GM18907 (cell line): ENCODE results near the gene BRSK2.

ENCODE experiments used
- ATAC-seq: cut with Tn5 transposase; IDR thresholded peaks from one replicate; pipeline ENCODE4 v1.9.1; 2021; ENCODE audit warnings: mild to moderate bottlenecking, moderate library complexity; ENCODE audit not compliant: unreplicated experiment

The BRSK2 gene

DNA sequence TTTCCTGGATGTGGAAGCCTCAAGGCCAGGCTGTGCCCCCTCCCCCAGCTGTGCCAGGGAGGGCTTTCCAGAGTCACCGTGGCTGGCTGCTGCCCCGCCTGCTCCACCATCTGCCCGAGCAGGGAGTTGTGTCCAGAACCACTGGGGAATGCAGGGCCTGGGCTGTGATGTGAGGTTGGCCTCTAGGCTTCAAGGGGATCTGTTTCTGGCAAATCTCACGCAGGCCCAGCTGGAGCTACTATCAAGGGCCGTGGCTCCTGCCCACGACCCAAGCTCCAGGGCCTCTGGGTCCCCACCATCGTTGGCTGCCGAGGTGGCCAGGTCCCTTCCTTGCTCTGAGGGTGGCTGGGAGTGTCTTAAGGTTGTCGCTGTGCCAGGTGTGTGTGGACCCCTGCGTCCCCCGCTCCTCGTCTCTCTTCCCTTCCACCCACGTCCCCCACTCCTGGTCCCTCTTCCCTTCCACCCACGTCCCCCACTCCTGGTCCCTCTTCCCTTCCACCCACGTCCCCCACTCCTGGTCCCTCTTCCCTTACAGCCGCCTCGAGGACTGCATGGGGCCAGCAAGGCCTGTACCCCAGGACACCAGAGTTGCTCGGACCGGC, 6.1 kb downstream of the BRSK2 start:
- no peak for ATAC-seq

DNA sequence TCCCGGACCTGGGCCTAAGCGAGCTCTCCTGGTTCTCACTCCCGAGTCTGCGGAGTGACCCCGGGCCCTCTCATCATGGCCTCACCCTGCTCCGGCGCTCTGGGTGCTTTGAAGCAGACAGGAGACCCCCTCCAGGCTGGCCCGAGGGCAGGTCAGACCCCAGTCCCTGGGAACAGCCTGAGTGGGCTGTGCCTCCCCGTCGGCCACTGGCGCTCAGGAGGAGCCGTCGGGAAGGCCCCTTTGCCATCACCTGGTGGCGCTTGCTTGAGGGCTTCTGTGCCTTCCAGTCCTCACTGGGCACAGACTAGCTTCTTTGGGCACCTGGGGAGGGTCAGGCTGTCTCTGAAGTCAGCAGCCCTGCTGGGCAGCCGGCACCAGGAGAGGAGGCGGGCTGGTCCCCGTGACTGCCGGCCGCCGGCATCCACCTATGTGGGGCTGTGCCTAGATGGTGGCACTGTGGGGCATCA, 6.7 kb downstream of the BRSK2 start:
- ATAC-seq = no peak

DNA sequence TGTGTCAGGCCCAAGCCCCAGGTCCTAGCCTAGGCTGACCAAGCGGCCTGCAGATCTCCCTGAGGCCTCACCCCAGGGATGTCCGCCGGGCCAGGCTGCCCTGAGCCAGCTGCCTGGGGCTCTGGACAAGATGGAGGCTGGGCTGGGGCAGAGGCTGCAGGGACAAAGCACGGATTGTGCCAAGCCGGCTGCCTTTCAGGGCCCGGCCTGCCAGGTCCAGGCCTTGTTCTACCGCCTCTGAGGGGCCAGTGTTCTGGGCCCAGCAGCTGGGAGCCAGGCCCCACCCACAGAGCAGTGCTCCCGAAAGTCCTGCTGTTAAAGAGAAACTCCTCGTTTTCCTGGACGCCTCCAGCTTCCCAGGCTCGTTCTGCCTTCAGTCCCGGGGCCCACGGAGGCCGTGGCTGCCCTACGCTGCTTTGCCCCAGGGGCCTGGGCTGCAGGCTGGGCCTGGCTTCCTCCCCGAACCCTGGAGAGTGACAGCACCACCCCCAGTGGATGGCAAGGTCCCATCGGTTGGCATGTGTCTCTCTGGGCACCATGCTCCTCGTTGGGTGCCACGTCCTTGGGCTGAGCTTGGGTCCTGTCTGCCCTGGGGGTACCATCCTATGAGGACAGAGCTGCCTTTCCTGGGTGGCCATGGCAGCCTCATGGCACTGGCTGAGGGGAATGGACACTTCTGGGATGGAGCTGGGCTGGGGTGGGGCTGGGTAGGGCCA, 7.6 kb downstream of the BRSK2 start:
- no peak for ATAC-seq

DNA sequence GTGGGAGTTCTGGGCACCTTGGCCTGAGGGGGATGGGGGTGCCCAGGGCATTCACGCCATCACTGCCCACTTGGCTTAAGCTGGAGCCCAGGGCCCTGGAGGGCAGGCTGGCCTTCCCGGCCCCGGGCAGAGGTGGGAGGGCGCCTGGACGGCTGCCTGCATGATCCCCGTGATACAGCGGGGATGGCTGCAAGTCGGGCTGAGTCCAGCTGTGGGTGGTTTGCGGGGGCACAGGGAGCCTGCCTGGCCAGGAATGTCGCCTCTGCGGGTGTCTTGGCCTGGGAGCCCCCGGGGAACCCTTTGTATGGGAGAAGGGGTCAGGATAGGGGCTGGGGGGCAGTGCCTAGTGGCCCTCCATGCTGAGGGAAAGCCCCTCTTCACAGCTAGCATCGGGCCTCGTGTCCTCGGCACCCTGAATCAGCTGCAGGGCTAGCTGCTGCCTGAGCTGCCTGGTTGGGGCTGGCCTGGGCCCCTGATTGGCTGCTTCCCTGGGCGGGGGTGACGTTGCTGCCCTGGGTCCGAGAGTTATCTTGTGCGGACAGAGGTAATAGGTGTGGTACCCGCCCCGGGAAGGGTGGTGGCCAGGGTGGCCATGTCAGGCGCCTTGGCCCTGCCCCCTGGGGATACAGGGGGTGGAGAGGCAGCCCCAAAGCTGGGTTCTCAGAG, 8.3 kb downstream of the BRSK2 start:
- no peak for ATAC-seq

DNA sequence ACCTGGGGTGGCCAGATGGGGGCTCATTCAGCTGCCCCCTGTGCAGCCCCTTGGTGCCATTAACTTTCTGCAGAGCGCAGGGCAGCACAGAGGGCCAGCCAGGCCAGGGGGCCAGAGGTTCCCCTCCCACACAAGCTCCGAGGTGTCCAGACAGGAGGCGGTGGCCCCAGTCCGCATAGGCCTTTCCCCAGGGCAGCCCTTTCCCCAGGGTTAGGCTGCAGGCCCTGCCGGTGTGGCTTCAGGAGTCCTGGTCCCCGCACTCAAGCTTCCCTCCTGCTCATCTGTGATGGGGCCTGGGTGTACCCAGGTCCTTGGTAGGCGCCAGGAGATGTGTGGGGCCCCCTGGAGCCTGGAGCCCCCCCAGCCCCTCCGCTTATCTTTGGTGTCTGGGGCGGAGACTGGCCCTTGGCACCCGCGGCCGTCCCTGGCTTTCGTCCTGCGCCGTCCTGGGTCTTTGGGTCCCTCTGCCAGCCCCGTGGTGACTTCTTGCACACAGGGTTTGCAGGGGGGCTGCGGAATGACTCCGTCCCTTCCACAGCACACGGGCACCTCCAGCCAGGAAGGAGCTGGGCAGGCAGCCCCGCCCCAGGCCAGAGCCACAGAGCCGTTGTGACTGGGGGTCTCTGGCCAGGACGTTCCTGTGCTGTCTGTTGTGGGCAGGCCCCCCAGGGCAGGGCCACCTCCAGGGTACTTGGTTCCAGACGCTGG, 8.9 kb downstream of the BRSK2 start:
- ATAC-seq = no peak

DNA sequence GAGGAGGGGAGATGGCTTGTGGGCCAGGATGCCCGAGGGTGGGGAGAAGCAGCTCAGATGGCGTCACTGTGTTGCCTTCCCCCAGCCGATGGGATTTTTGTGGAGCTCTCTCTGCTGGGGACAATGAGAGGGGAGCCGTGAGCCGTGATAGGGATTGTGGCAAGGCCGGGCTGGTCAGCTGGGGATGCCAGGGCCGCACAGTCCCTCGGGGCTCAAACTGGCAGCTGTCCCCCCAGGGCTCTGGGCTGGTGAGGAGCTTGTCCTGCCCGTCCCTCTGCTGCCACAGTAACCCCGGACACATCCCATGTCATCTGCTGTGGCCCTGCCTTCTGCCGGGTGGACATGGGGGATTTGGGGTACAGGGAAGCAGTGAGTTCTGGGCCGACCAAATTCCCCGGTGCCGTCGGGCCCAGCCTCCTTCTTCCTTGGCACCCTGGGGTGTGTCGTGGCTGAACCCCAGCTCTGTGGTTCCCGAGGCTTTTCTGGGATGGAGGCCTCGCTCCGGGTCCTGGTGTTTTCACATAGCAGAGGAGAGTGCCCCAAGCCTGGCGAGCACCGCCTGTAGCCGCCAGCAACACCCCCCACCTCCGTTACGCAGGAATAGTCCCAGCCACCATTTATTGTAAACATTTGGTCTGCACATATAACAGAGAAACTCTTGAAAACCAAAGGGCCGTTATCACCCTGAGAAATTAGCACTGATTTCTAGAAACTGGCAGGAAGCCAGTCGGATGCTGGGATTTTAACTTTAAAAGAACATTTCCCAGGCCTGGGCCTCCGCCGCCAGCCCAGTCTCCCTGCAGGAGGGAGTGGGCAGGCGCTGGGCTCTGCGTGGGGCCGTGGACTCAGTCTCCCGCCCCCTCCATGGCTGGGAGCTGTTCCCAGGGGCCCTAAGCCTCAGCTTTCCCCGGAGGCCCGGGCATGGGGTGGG, 9.9 kb downstream of the BRSK2 start:
- no peak for ATAC-seq

DNA sequence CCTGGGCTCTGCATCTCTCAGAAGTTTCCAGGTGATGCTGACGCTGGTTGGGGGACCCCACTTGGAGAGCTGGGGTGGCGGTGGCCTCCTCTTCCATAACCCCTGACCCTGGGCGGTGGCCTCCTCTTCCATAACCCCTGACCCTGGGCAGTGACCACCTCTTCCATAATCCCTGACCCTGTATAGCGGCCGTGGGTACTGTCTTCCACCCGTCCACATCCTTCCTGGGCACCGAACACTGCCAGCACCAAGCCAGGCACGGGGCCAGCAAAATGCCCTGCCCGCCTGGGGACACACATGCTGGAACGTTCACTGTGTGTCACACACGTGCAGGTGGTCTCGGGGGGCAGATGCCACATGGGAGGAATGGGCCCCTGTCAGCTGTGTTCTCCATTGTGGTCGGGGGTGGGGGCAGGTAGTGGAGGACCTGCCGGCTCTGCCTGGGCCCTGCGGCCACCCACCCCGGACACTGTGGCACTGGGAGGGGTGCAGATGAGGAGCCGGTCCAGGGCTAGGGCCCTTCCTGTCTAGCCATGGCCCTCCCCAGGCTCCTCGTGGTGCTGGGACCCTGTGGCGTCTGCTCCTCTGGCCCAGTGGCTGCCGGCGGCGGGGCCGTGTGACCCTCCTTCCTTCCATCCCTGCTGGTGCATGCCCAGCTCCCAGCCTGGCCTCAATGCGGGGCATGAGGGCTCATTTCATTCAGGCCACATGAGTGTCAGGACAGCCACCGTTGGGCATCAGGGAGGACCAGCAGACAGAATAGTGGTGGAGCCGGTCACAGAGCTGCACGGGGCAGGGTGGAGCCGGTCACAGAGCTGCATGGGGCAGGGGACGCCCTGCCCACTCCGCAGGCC, 10.8 kb downstream of the BRSK2 start:
- no peak for ATAC-seq

DNA sequence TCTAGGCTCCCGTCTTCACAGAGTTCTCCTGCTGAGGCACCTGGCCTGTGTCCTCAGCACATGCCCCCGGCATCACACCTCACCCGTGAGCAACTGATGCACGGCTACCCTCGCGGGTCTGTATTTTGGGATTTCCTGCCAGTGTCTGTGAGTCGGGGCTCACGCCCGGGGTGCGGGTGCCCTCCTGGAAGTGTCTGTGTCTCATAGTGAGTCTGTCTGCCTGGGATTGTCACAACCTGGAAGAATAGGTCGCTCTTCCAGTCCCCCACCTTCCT, 11.4 kb downstream of the BRSK2 start:
- ATAC-seq = no peak

DNA sequence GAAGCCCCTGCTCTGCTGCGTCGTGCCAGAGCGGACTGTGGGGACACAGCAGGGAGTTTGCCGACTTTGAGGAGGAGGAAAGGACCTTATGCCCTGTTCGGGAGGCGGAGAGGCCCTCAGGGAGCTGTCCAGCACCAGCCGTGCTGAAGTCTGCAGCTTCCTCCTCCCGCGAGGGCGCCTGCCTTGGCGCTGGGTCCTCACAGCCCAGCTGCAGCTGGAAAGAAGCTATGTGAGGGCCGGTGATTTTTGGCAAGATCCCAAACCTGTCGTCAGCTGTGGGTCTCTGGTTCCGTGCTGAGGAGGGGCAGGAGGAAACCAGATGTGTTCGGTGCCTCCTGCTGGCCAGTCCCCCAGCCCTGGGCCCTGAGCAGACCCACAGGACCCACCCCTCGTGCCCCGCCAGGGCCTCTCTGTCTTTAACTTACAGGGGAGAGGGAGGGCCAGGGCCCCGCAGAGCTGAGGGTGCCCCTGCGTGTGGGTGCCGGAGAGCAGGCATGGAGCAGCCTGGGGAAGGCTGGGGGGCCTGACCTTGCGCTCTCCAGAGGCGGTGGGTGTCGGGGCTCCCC, 12.0 kb downstream of the BRSK2 start:
- no peak for ATAC-seq

DNA sequence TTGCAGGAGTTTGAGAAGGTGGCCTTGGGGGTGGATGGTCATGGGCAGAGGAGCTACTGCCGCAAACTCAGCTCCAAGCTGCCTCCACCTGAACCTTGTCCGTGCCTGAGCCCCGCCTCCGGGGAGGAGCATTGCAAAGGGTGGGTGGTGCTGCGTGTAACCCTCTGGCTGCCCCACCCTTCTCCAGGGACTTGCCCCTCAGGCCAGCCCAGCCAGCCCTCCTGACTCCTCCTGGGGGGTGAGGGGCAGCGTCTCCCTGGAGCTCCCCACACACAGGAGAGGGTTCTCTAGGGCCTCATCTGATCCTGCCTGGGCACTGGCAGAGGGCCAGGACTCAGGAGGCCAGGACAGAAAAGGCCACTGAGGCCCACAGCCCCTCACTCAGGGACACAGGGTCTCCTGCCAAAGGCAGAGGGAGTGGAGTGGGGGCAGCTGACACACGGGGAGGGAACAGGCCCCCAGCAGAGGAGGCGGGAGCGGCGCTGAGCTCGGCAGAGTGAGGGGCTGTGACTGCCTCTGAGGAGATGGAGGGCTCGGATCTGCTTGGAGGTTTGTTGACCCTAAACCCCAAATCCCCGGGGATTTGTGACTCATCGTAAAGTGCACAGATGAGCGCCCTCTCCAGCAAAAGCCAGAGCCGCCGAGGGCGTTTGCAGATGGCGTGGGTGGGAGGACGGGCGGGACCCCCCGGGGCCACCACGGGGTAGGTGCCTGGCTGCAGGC, 12.8 kb downstream of the BRSK2 start:
- no peak for ATAC-seq

DNA sequence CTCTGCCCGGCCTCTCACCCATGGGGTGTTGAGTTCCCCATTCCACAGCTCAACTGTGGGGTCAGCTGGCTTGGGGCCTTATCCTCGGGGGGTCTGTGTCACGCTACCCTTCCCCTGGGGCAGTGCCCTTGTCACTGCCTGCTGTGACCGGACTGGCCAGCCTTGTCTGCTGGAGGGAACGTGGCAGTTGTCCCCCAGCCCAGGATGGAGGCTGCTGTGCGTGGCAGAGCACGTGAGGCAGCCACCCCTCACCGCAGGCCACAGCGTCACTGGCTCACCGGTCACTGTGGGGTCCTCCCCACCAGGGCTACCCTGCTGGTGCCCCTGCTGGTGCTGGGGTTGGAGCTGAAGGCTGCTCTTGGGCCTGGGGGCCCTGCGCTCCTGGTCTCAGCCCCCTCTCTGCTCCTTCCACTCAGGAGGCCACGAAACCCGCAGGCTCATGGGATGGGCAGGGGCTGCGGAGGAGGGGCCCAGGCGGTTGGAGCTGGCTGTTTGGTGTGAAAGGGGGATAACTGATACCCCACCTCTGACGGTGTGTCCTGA, 13.4 kb downstream of the BRSK2 start:
- ATAC-seq = no peak

DNA sequence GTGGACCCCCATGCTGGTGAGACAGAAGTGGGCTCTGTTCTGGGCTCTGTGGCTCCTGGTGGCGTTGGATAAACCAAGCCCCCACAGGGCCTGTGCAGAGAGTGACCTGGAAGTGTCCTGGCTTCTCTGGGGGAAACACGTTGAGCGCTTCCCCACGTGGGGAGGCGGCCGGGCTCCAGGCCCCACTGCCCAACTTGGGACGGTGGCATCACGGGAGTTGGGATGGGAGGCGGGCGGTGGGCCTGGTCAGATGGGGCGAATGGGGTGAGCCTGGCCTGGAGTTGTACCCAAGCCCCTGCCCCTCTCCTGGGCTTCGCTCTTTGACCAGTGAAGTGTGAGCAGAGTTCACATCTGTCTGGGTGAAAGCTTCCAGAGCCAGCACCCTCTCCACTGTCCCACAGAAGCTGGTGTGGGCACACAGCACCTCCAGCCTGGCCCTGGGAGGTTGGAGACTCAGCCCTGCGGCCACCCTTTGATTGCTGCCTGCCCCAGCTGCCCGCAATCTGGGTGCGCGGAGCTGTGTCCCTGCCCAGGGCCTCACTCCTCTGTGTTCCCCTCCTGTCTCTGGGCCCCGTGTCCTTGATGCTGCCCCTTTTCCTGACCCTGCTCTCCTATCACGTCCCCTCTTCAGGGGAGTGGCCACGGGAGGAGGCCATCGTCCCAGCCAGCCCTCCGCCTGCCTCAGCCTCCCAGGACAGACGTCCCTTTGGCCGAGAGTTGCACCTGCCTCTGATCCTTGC, 14.2 kb downstream of the BRSK2 start:
- ATAC-seq = no peak

DNA sequence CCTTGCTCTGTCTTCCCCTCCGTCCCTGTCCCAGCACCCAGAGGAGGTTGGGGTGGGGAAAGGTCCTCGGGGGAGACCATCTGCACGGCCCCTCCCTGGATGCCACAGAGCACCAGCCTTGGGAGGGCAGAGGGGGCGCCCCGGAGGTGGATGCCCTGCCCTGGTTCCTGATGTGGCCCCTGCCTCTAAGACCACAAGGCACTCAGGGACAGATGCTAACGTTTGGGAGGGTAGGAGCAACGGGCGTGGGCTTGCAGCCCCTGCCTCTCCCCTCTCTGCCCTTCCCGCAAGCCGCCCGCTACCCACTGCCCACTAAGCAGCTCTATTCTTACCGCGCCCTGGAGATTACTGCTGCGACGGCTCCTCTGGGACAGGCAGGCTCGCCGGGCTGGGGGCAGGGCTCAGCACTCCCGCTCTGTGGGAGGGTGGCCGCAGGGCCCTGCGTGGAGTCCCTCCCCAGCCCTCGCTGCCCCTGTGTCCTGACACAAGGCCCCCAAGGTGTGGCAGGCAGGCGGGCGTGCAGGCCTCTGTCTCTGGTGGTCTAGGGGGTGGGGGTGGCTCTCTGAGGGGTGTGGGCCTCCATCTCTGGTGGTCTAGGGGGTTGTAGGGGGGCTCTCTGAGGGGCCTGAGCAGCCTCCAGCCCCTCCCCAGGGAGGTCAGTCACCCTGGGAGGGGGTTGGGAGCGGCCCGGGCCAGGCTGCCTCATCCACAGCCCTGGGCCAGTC, 14.9 kb downstream of the BRSK2 start:
- ATAC-seq = no peak

DNA sequence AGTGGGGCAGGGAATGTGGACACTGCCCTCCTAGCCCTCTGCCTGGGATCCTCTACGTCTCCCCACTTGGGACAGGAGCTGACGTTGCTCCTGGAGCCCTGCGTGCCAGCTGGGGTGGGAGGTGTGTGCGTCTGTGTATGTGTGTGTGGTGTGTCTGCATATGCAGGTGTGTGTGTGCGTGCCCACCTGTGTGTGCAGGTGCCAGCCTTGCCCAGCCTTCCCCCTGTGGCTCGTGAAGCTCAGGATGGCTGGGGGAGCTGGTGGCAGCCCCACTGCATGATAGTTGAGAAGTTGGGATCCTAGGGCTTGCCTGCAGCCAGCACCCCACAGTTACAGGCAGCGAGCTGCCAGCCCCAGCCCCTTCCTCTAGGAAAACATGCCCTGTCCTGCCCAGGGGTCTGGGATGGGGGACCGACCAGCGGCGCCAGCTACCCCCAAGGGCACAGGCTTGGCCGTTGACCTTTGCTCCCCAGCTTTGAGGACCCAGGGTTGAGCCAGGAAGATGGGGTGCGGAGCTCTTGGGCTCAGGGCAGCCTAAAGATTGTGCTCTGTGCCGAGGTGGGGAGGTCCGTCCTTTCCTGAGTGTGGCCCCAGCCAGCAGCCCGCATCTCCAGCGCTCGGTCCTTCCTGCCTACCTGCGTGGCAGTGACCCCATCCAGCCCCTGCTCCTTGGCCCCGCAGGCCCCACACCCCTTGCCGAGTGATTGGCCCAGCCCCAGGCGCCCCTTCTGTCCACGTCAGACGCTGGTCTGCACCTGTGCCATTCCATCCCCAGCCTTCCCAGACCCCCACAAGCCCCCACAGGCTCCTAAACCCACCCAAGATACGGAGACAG, 15.7 kb downstream of the BRSK2 start:
- no peak for ATAC-seq

DNA sequence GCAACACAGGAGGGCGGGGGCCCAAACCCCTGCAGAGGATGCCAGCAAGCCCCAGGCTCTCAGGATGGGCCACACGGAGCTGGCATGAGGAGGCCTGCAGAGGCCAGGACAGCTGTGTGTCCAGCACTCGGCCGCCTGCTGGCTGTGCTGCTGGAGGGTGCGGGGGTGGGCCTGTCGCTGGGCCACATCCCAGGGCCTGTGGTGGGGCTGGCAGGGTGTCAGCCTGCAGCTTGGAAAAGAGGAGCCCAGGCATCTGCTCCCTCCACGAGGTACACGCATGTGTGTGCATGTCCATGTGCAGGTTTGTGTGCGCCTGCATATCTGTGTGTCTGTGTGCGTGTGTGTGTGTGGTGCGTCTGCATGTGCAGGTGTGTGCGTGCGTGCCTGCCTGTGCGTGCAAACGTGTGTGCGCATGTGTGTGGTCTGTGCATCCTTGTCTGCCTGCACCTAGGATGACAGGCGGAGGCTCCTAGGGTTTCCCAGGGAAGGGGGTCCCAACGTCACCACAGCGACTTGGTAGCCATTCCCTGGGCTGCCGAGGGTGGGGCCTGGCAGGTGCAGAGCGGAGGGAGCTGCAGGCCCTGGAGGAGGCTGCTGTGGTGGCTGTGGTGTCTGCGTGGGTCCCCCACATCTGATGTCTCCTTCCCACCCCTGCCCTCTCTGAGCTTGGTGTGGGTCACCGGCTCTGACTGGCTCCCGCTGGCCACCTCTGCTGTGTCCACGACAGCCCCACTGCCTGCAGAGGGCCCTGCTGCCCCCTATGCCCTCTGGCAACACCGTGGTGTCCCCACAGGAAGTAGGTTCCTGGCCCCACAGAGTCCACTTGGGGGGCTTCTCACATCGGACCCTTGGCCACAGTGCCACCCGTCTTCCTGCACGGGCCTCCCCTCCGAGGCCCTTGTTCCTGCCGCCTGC, 17.1 kb downstream of the BRSK2 start:
- no peak for ATAC-seq
